Mucosa of rectum (tissue), 2 donors: ENCODE data around the gene LAMB4.
"Not testable (repeated sequence)": the region's sequence is repeated elsewhere in the genome, so short reads cannot be mapped to it uniquely, and the experiment has no call there.

Source experiments
- H3K27ac ChIP-seq, 2 donors: one replicate each; pipeline ENCODE4 v1.7.0; 2013; ENCODE audit warnings: inconsistent platforms in 2 of 2, low read depth in 2 of 2, low read length in 2 of 2
- H3K27me3 ChIP-seq, 2 donors: one replicate each; pipeline ENCODE4 v1.7.0; 2013; ENCODE audit warnings: low read length in 2 of 2; ENCODE audit not compliant: control insufficient read depth in 2 of 2, insufficient read depth in 2 of 2
- H3K36me3 ChIP-seq, 2 donors: one replicate each; pipeline ENCODE4 v1.7.0; 2013; ENCODE audit warnings: low read length in 2 of 2; ENCODE audit not compliant: control insufficient read depth in 2 of 2, insufficient read depth in 2 of 2
- H3K4me1 ChIP-seq, 2 donors: one replicate each; pipeline ENCODE4 v1.7.0; 2013; ENCODE audit warnings: low read length in 2 of 2, mild to moderate bottlenecking in 1 of 2; ENCODE audit not compliant: control insufficient read depth in 2 of 2, insufficient read depth in 2 of 2
- H3K4me3 ChIP-seq, 2 donors: one replicate each; pipeline ENCODE4 v1.7.0; 2013; ENCODE audit warnings: low read length in 2 of 2
- H3K9ac ChIP-seq, 2 donors: one replicate each; pipeline ENCODE4 v1.7.0; 2013; ENCODE audit warnings: low read length in 2 of 2, low read depth in 1 of 2, mild to moderate bottlenecking in 1 of 2
- H3K9me3 ChIP-seq, 2 donors: one replicate each; pipeline ENCODE4 v1.7.0; 2013; ENCODE audit warnings: low read length in 2 of 2; ENCODE audit not compliant: control insufficient read depth in 2 of 2
- donor health status: healthy.
- donor health status: Normal muscosa, but diverticular disease.

Gene LAMB4

GRCh38 chr7:108037140-108037539, 93.0 kb downstream of the LAMB4 start:
- Histone ChIP-seq H3K36me3 (no peaks in the 10 kb centered on the region), H3K27ac (no peak overlapping the region), H3K4me1 (no peaks in the 10 kb centered on the region), H3K4me3 (no peak overlapping the region), H3K27me3 (no peaks in the 10 kb centered on the region), H3K9ac (no peak overlapping the region), H3K9me3 (no peaks in the 10 kb centered on the region)

GRCh38 chr7:108034586-108034985, 95.6 kb downstream of the LAMB4 start:
- Histone ChIP-seq H3K36me3 (no peaks in the 10 kb centered on the region), H3K9me3 (no peaks in the 10 kb centered on the region), H3K27ac (no peak overlapping the region), H3K4me3 (no peak overlapping the region), H3K27me3 (no peaks in the 10 kb centered on the region), H3K9ac (no peak overlapping the region), H3K4me1 (no peaks in the 10 kb centered on the region)

- no peak overlapping the region for H3K9ac ChIP-seq
- no peak overlapping the region for H3K4me3 ChIP-seq
- H3K36me3 ChIP-seq: no peaks in the 10 kb centered on the region
- H3K4me1 ChIP-seq: no peaks in the 10 kb centered on the region
- no peaks in the 10 kb centered on the region for H3K27me3 ChIP-seq
- no peak overlapping the region for H3K27ac ChIP-seq
- H3K9me3 ChIP-seq: no peaks in the 10 kb centered on the region
These were observed 96.2 kb downstream of the LAMB4 start for GRCh38 chr7:108033776-108034497.

GRCh38 chr7:108033309-108033708, 96.9 kb downstream of the LAMB4 start:
- not testable (repeated sequence) for H3K27me3 ChIP-seq, H3K27ac ChIP-seq, H3K4me1 ChIP-seq, H3K9me3 ChIP-seq, H3K9ac ChIP-seq, H3K36me3 ChIP-seq, H3K4me3 ChIP-seq

- H3K9ac ChIP-seq: no peak overlapping the region
- H3K36me3 ChIP-seq: no peaks in the 10 kb centered on the region
- H3K4me3 ChIP-seq: no peak overlapping the region
- no peaks in the 10 kb centered on the region for H3K4me1 ChIP-seq
- no peak overlapping the region for H3K27ac ChIP-seq
- H3K27me3 ChIP-seq: no peaks in the 10 kb centered on the region
- no peaks in the 10 kb centered on the region for H3K9me3 ChIP-seq
These were observed 99.6 kb downstream of the LAMB4 start for GRCh38 chr7:108030516-108030915.

- Histone ChIP-seq H3K36me3 (no peaks in the 10 kb centered on the region), H3K27me3 (no peaks in the 10 kb centered on the region), H3K9me3 (no peaks in the 10 kb centered on the region), H3K27ac (no peak overlapping the region), H3K4me3 (no peak overlapping the region), H3K4me1 (no peaks in the 10 kb centered on the region), H3K9ac (no peak overlapping the region)
These were observed 101.1 kb downstream of the LAMB4 start for GRCh38 chr7:108029034-108029433.

GRCh38 chr7:108028111-108028510, 102.0 kb downstream of the LAMB4 start:
- Histone ChIP-seq H3K9ac (no peak overlapping the region), H3K4me3 (no peak overlapping the region), H3K36me3 (no peaks in the 10 kb centered on the region), H3K9me3 (no peaks in the 10 kb centered on the region), H3K4me1 (no peaks in the 10 kb centered on the region), H3K27ac (no peak overlapping the region), H3K27me3 (no peaks in the 10 kb centered on the region)

GRCh38 chr7:108027239-108027638, 102.9 kb downstream of the LAMB4 start:
- Histone ChIP-seq H3K9ac (no peak overlapping the region), H3K9me3 (no peaks in the 10 kb centered on the region), H3K27me3 (no peaks in the 10 kb centered on the region), H3K4me1 (no peaks in the 10 kb centered on the region), H3K27ac (no peak overlapping the region), H3K36me3 (no peaks in the 10 kb centered on the region), H3K4me3 (no peak overlapping the region)

GRCh38 chr7:108026647-108027046, 103.5 kb downstream of the LAMB4 start:
- Histone ChIP-seq H3K27ac (no peak overlapping the region), H3K4me1 (no peaks in the 10 kb centered on the region), H3K9ac (no peak overlapping the region), H3K36me3 (no peaks in the 10 kb centered on the region), H3K9me3 (no peaks in the 10 kb centered on the region), H3K4me3 (no peak overlapping the region), H3K27me3 (no peaks in the 10 kb centered on the region)

GRCh38 chr7:108026116-108026515, 104.0 kb downstream of the LAMB4 start:
- Histone ChIP-seq H3K27me3 (no peaks in the 10 kb centered on the region), H3K36me3 (no peaks in the 10 kb centered on the region), H3K9me3 (no peaks in the 10 kb centered on the region), H3K4me3 (no peak overlapping the region), H3K27ac (no peak overlapping the region), H3K4me1 (no peaks in the 10 kb centered on the region), H3K9ac (no peak overlapping the region)

- no peak overlapping the region for H3K9ac ChIP-seq
- no peak overlapping the region for H3K27ac ChIP-seq
- no peaks in the 10 kb centered on the region for H3K9me3 ChIP-seq
These were observed 105.6 kb downstream of the LAMB4 start for GRCh38 chr7:108024538-108024937.

More at GRCh38 chr7:108024538-108024937, 105.6 kb downstream of the LAMB4 start:
- Histone ChIP-seq H3K4me3 (no peak overlapping the region), H3K36me3 (no peaks in the 10 kb centered on the region), H3K27me3 (no peaks in the 10 kb centered on the region), H3K4me1 (no peaks in the 10 kb centered on the region)
